ENCODE data around the gene NAGLU.

The NAGLU gene

DNA sequence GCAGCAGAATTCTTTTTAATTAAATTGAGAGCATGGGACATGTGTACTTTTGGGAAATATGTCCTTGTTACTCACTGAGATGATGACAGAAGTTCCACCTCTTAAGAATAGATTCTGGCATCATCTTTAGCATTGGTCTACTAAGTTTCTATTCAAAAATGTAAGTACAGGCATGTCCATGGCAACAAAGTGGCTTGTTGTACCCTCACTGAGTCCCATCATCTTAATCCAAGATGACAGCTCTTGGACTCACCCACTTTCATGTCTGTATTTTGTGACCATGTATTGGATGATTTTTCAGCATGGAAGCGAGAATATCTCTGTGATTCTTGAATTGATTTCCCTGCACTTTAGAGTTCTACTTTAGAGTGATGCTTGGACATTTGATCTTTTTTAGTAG is 33.1 kb upstream of the NAGLU start:
- no peak overlapping the region for H3K27ac ChIP-seq
- no peaks in the 10 kb centered on the region for H3K27me3 ChIP-seq (ENCODE audit: insufficient read depth, low read depth, severe bottlenecking)
- H3K36me3 ChIP-seq = peaks cover 92% of the 10 kb centered on the region
- no peak overlapping the region for H3K4me3 ChIP-seq (ENCODE audit: low read depth, low read length)
- no peak for TF ChIP-seq CTCF (IDR thresholded peaks at IDR 0.05; ENCODE audit: low read depth, low read length)
- DNase-seq = no peak
- H3K9me3 ChIP-seq (ENCODE audit: severe bottlenecking) = no peaks in the 10 kb centered on the region

DNA sequence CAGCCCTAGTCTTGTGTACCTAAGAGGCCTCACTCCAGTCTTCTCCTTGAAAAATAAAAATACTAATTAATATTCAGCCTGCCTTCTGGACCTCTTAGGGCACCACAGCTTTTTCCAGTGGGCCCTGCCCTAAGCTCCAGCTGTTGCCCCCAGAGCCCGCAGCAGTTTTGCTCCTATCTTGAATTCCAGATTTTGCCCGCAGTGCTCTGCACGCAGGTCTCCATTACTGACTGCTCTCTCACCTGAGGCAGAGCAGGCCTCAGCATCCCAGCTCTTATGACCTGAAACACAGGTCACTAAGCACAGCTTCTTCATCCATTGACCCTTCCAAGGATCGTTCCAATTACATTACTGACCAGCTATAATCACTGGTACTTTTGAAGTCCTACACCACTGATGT is 28.4 kb upstream of the NAGLU start:
- Histone ChIP-seq H3K36me3 (peaks cover 78% of the 10 kb centered on the region), H3K27ac (no peak overlapping the region), H3K27me3 (ENCODE audit: insufficient read depth, low read depth, severe bottlenecking) (no peaks in the 10 kb centered on the region), H3K9me3 (ENCODE audit: severe bottlenecking) (no peaks in the 10 kb centered on the region), H3K4me3 (ENCODE audit: low read depth, low read length) (no peak overlapping the region)
- no peak for DNase-seq
- no peak for TF ChIP-seq CTCF (IDR thresholded peaks at IDR 0.05; ENCODE audit: low read depth, low read length)

DNA sequence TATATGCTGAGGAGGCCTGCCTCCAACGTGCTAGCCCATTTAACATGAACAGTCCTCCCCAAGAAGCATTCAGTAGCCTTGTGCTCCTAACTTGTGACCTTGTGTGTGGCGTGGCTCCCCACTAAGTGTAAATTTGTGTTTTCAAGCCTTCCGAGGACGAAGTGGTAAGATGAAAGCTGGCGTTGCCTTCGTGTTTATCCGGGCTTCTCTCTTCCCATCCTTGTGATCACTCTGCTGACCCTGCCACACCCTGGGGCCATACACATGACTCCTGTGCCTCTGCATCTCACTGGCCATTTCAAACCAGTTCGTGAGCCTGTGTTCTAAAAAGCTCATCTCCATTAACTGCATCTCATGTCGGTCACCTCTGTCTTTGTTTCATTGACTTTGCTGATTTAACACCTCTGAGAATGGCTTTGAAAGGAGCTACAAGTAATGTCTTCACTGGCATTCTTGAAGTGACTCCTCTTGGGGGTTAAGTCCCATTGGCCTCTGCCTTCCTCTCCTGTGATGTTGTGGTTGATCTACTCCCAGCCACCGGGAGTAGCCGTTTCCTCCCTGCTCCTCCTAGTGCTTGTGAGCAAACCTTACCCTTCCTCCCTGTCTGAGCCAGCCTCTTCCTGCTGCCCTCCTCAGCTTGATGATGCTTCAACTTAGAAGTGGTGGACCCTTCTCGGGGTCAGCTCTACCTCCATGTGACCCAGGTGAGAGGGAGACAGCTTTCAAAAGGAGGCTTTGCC is 27.4 kb upstream of the NAGLU start:
- Histone ChIP-seq H3K27me3 (ENCODE audit: insufficient read depth, low read depth, severe bottlenecking) (no peaks in the 10 kb centered on the region), H3K4me3 (ENCODE audit: low read depth, low read length) (no peak overlapping the region), H3K36me3 (peaks cover 70% of the 10 kb centered on the region), H3K27ac (no peak overlapping the region), H3K9me3 (ENCODE audit: severe bottlenecking) (no peaks in the 10 kb centered on the region)
- TF ChIP-seq CTCF (IDR thresholded peaks at IDR 0.05; ENCODE audit: low read depth, low read length) = no peak
- no peak for DNase-seq

DNA sequence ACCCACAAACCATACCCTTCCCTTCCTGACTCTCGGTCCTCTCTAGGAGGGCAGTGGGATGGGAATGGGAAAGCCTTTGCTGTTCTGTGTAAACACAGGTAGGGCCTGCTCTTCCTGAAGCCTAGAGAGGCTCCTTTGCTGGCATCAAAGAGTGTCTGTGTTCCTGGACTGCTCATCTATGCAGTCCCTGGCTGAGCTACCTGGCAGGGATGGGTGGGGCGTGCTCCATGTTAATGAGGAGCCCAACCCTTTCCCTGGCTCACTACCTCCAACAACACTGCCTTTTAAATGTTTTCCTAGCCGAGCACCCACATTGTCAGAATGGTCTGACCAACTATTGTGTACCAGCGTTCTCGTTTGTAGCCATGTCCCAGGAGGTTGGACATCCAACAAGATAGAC is 26.6 kb upstream of the NAGLU start:
- Histone ChIP-seq H3K36me3 (peaks cover 70% of the 10 kb centered on the region), H3K27me3 (ENCODE audit: insufficient read depth, low read depth, severe bottlenecking) (no peaks in the 10 kb centered on the region), H3K4me3 (ENCODE audit: low read depth, low read length) (no peak overlapping the region), H3K27ac (no peak overlapping the region), H3K9me3 (ENCODE audit: severe bottlenecking) (no peaks in the 10 kb centered on the region)
- DNase-seq = no peak
- no peak for TF ChIP-seq CTCF (IDR thresholded peaks at IDR 0.05; ENCODE audit: low read depth, low read length)

DNA sequence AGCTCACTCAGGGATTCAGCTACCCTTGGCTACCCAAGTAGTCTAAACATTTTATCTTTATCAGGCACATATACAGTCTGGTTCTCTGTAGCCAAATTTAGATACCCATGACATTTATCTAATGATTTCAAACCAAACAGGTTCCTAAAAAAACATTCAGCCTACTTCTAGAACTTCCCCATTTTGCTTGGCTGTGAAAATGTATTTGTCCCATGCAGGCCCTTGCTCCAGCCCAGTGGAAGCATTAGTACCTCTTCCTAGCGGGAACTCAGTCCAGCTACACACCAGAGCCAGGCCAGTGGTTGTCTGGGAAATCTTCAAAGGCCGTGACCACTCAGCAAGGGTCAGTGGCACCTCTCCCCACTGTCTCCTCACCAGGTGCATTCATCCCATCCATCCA is 26.2 kb upstream of the NAGLU start:
- Histone ChIP-seq H3K27me3 (ENCODE audit: insufficient read depth, low read depth, severe bottlenecking) (no peaks in the 10 kb centered on the region), H3K4me3 (ENCODE audit: low read depth, low read length) (no peak overlapping the region), H3K27ac (no peak overlapping the region), H3K36me3 (peaks cover 70% of the 10 kb centered on the region), H3K9me3 (ENCODE audit: severe bottlenecking) (no peaks in the 10 kb centered on the region)
- TF ChIP-seq CTCF (IDR thresholded peaks at IDR 0.05; ENCODE audit: low read depth, low read length) = no peak
- no peak for DNase-seq

DNA sequence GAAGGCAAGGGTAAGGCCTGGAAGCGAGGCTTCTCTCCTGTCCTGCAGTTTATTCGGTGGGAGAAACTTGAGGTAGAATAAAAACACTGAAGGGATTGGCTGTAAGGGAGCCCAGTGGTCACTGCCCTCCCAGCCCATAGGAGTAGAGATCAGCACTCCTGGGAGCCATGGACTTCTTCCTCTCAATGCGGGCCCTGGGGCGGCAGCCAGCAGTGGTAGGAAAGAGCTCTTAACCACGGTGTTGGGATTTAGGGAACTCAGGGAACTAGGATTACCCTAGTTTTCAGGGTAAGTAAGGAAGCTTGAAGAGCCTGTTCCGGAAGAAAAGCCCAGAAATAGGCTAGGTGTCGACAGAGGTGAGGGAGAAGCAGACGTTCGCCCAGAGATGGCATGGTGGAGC is 23.8 kb upstream of the NAGLU start:
- no peaks in the 10 kb centered on the region for H3K9me3 ChIP-seq (ENCODE audit: severe bottlenecking)
- no peak overlapping the region for H3K27ac ChIP-seq
- no peak for TF ChIP-seq CTCF (IDR thresholded peaks at IDR 0.05; ENCODE audit: low read depth, low read length)
- H3K4me3 ChIP-seq (ENCODE audit: low read depth, low read length) = no peak overlapping the region
- H3K27me3 ChIP-seq (ENCODE audit: insufficient read depth, low read depth, severe bottlenecking) = no peaks in the 10 kb centered on the region
- DNase-seq = no peak
- peaks cover 66% of the 10 kb centered on the region for H3K36me3 ChIP-seq
